K562 (cell line): ENCODE data around the gene ZNF564. TPM values are rescaled to one million over a fixed set of nuclear protein-coding genes. Genes with fewer than 3 reads are reported as not detected.

Experiments
- ARID1B ChIP-seq: fragments of 450-650 bp; IDR thresholded peaks from 2 replicates; pipeline ENCODE4 v1.6.1; 2016; ENCODE audit warnings: antibody characterized with exemption, mild to moderate bottlenecking, inconsistent platforms
- ATF7 ChIP-seq: fragments of 450-650 bp; IDR thresholded peaks from 2 replicates; pipeline ENCODE4 v1.7.1; 2014; ENCODE audit warnings: mild to moderate bottlenecking, moderate library complexity
- BMI1 ChIP-seq: fragments of 150-350 bp; IDR thresholded peaks from 2 replicates; pipeline ENCODE4 v1.6.1; 2014; ENCODE audit warnings: low read length
- CAMTA2 ChIP-seq: fragments of 250-450 bp; sonication (Bioruptor Pico); conservative IDR thresholded peaks from 2 replicates; pipeline ENCODE4 v1.5.1; 2022
- E2F3 ChIP-seq: fragments of 250-450 bp; sonication (Bioruptor Pico); IDR thresholded peaks from 2 replicates; pipeline ENCODE4 v1.4.0; 2020; ENCODE audit warnings: mild to moderate bottlenecking
- ERF ChIP-seq: fragments of 450-650 bp; formaldehyde crosslinking; IDR thresholded peaks from 2 replicates; pipeline ENCODE4 v1.4.0; 2020; ENCODE audit warnings: mild to moderate bottlenecking, mixed read lengths
- ESRRB ChIP-seq: fragments of 250-450 bp; sonication (Bioruptor Pico); IDR thresholded peaks from 2 replicates; pipeline ENCODE4 v1.5.0; 2020; ENCODE audit warnings: mild to moderate bottlenecking, moderate library complexity, borderline replicate concordance
- HDAC3 ChIP-seq: fragments of 450-650 bp; IDR thresholded peaks from 2 replicates; pipeline ENCODE4 v1.6.1; 2018; ENCODE audit warnings: borderline replicate concordance, mild to moderate bottlenecking, moderate library complexity; ENCODE audit not compliant: partially characterized antibody
- HIVEP1 ChIP-seq: fragments of 250-450 bp; sonication (Bioruptor Pico); IDR thresholded peaks from 2 replicates; pipeline ENCODE4 v1.4.0; 2020; ENCODE audit warnings: mild to moderate bottlenecking
- KDM5B ChIP-seq: fragments of 200-600 bp; sonication (generic); IDR thresholded peaks from 2 replicates; pipeline ENCODE4 v1.6.1; 2012; ENCODE audit warnings: low read depth, mild to moderate bottlenecking, moderate library complexity, low read length, control low read depth, inconsistent platforms; ENCODE audit not compliant: insufficient replicate concordance
- PML ChIP-seq: IDR thresholded peaks from 2 replicates; pipeline ENCODE4 v1.6.1; 2012; ENCODE audit warnings: low read length, inconsistent platforms
- POLR2AphosphoS2 ChIP-seq: IDR thresholded peaks from 2 replicates; pipeline ENCODE4 v1.6.1; 2012; ENCODE audit warnings: low read length, improper control_type of control experiment
- POLR3A ChIP-seq: IDR thresholded peaks from 2 replicates; pipeline ENCODE4 v1.6.1; 2011; ENCODE audit warnings: borderline replicate concordance, mild to moderate bottlenecking, moderate library complexity; ENCODE audit not compliant: insufficient read length, insufficient read depth; ENCODE audit errors: extremely low read depth
- RBBP5 ChIP-seq: fragments of 200-600 bp; sonication (generic); IDR thresholded peaks from 2 replicates; pipeline ENCODE4 v1.6.1; 2012; ENCODE audit warnings: borderline replicate concordance, mild to moderate bottlenecking, low read length, control low read depth, inconsistent platforms; ENCODE audit not compliant: insufficient read depth, poor library complexity, severe bottlenecking
- TAF15 ChIP-seq: fragments of 200-400 bp; formaldehyde crosslinking; IDR thresholded peaks from 2 replicates; pipeline ENCODE4 v1.6.1; 2017; ENCODE audit warnings: mild to moderate bottlenecking, low read depth, low read length, moderate library complexity
- XRCC4 ChIP-seq: IDR thresholded peaks from one replicate; pipeline ENCODE4 v1.6.1; 2011; ENCODE audit not compliant: insufficient read depth, insufficient read length; ENCODE audit errors: extremely low read depth
- ZNF23 ChIP-seq: fragments of 250-450 bp; sonication (Bioruptor Pico); IDR thresholded peaks from 2 replicates; pipeline ENCODE4 v1.4.0; 2020; ENCODE audit warnings: mild to moderate bottlenecking
- ZNF316 ChIP-seq: fragments of 450-650 bp; IDR thresholded peaks from 2 replicates; pipeline ENCODE4 v1.6.1; 2016
- ZNF76 ChIP-seq: fragments of 250-450 bp; sonication (Bioruptor Pico); IDR thresholded peaks from 2 replicates; pipeline ENCODE4 v1.4.0; 2020; ENCODE audit warnings: mild to moderate bottlenecking, moderate library complexity, borderline replicate concordance
- polyA plus RNA-seq, 8 experiments: library from polyadenylated mRNA; depleted of rRNA in 4 of 8; stranded (reverse) in 5 of 8; unstranded in 3 of 8; fragments of >200 nt; fragmentation: Nextera tagmentation in 2 of 8; fragmentation: Illumina TruSeq in 1 of 8; extraction: Ambion mirVana in 2 of 8; extraction: Trizol in 1 of 8; gene quantifications; 2 replicates each; pipeline versions ENCODE4 v1.2.1 to v1.2.3, GENCODE V29; 2011 to 2014; ENCODE audit warnings: inconsistent platforms in 1 of 8, missing spikeins in 1 of 8
- total RNA-seq, 7 experiments: library from RNA; depleted of rRNA in 6 of 7; stranded (reverse); fragments of >200 nt in 6 of 7; fragmentation: Illumina TruSeq in 2 of 7; extraction: Trizol in 2 of 7; gene quantifications; 2 replicates each; pipeline versions ENCODE4 v1.2.1 to v1.2.3, GENCODE V29; 2011 to 2021; ENCODE audit warnings: low replicate concordance in 1 of 7
- TF ChIP-seq, protein P1 (sequence below), 2 experiments: fragments of 450-650 bp; IDR thresholded peaks; 2 replicates each; pipeline ENCODE4 v1.6.1; 2018; ENCODE audit warnings: mild to moderate bottlenecking in 2 of 2, low read depth in 1 of 2; ENCODE audit not compliant: partially characterized antibody in 2 of 2
- TF ChIP-seq, protein P2 (sequence below): fragments of 250-450 bp; sonication (Bioruptor Pico); IDR thresholded peaks from 2 replicates; pipeline ENCODE4 v1.6.1; 2021; ENCODE audit warnings: mild to moderate bottlenecking
- TF ChIP-seq, protein P3 (sequence below): fragments of 250-450 bp; sonication (Bioruptor Pico); IDR thresholded peaks from 2 replicates; pipeline ENCODE4 v1.4.0; 2020; ENCODE audit warnings: mild to moderate bottlenecking, moderate library complexity, borderline replicate concordance

The ZNF564 gene
- total and polyA plus RNA-seq, 9 of the 15 experiments (the other 6 are each of a cell fraction or from before 2014, with no cell fraction given): 1.4 to 8.1 (median 5.6) TPM

DNA sequence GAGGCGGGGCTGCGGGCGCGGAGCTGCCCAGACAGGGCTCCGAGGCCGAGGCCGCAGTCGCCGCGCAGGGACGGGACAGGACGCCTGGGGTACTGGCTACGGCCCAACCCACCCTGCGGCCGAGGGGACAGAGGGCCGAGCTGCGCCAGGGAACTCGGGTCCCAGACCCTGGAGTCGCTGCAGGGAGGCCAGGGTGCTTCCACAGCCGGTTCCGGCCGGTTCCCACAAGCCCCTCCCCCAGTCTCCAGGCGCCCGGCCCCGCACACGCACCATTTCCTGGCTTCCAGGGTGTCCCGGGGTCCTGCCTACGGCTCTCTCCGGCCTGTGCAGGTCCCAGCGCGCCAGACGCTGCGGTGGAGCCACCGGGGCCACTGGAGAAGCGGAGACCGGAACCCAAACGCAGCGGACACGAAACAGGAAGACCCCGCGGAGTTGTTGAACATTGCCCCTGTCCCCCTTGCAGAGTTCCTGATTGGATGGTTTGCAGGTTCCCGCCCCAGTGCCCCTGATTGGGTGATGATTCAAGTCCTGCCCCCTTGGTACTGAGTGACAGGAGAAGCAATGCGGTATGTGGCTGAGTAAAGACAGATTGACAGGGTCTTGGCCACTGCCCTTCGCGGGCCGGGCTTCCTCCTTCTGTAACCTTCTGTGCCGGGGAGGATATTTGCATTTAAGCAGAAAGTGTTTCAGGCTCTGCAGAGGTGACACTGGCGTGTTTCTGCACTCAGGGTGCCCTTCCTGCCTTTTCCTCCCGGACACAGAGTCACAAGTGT lies at the start of gene ZNF564 (continued):
- TF ChIP-seq, protein P1, sequence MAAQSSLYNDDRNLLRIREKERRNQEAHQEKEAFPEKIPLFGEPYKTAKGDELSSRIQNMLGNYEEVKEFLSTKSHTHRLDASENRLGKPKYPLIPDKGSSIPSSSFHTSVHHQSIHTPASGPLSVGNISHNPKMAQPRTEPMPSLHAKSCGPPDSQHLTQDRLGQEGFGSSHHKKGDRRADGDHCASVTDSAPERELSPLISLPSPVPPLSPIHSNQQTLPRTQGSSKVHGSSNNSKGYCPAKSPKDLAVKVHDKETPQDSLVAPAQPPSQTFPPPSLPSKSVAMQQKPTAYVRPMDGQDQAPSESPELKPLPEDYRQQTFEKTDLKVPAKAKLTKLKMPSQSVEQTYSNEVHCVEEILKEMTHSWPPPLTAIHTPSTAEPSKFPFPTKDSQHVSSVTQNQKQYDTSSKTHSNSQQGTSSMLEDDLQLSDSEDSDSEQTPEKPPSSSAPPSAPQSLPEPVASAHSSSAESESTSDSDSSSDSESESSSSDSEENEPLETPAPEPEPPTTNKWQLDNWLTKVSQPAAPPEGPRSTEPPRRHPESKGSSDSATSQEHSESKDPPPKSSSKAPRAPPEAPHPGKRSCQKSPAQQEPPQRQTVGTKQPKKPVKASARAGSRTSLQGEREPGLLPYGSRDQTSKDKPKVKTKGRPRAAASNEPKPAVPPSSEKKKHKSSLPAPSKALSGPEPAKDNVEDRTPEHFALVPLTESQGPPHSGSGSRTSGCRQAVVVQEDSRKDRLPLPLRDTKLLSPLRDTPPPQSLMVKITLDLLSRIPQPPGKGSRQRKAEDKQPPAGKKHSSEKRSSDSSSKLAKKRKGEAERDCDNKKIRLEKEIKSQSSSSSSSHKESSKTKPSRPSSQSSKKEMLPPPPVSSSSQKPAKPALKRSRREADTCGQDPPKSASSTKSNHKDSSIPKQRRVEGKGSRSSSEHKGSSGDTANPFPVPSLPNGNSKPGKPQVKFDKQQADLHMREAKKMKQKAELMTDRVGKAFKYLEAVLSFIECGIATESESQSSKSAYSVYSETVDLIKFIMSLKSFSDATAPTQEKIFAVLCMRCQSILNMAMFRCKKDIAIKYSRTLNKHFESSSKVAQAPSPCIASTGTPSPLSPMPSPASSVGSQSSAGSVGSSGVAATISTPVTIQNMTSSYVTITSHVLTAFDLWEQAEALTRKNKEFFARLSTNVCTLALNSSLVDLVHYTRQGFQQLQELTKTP (IDR thresholded peaks at IDR 0.05; ENCODE audit: low read depth in 1 of 2, partially characterized antibody in 2 of 2): no peak
- TF ChIP-seq E2F3 (CRISPR knock-in tag) (no peak), ZNF23 (no peak), KDM5B (peak; percentile 71), XRCC4 (no peak), ZNF76 (CRISPR knock-in tag) (no peak), CAMTA2 (CRISPR knock-in tag) (no peak), POLR2AphosphoS2 (peak; percentile 74; the same call in 1 of the 2 replicates), ZNF316 (peak; percentile 44; the same call in 1 of the 2 replicates), HIVEP1 (CRISPR knock-in tag) (no peak), RBBP5 (peak; percentile 73), ESRRB (no peak), ARID1B (no peak; the same call in 1 of the 2 replicates), HDAC3 (no peak), BMI1 (no peak), ATF7 (peak; percentile 35), ERF (no peak), POLR3A (no peak), PML (0 out of 2 replicates have a peak, but pooled peaks have one; percentile 65), TAF15 (no peak)
- TF ChIP-seq, protein P2, sequence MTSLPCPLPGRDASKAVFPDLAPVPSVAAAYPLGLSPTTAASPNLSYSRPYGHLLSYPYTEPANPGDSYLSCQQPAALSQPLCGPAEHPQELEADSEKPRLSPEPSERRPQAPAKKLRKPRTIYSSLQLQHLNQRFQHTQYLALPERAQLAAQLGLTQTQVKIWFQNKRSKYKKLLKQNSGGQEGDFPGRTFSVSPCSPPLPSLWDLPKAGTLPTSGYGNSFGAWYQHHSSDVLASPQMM (CRISPR knock-in tag): no peak
- TF ChIP-seq, protein P3, sequence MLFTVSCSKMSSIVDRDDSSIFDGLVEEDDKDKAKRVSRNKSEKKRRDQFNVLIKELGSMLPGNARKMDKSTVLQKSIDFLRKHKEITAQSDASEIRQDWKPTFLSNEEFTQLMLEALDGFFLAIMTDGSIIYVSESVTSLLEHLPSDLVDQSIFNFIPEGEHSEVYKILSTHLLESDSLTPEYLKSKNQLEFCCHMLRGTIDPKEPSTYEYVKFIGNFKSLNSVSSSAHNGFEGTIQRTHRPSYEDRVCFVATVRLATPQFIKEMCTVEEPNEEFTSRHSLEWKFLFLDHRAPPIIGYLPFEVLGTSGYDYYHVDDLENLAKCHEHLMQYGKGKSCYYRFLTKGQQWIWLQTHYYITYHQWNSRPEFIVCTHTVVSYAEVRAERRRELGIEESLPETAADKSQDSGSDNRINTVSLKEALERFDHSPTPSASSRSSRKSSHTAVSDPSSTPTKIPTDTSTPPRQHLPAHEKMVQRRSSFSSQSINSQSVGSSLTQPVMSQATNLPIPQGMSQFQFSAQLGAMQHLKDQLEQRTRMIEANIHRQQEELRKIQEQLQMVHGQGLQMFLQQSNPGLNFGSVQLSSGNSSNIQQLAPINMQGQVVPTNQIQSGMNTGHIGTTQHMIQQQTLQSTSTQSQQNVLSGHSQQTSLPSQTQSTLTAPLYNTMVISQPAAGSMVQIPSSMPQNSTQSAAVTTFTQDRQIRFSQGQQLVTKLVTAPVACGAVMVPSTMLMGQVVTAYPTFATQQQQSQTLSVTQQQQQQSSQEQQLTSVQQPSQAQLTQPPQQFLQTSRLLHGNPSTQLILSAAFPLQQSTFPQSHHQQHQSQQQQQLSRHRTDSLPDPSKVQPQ (CRISPR knock-in tag): no peak
